IMR-90 (cell line): Measurements from ENCODE around the gene DTX3. TPM values are rescaled to one million over a fixed set of nuclear protein-coding genes. Genes with fewer than 3 reads are reported as not detected.

Experiments used
- ATAC-seq: fragments of 200-7000 bp; cut with Tn5 transposase; 2 replicates; pipeline ENCODE4 v1.9.1; 2020; ENCODE audit warnings: low read depth, mild to moderate bottlenecking, moderate library complexity
- BruUV-seq: library from RNA; stranded (reverse); fragments of 400-500 nt; replicated peaks from 2 replicates; lab custom pipeline; 2021; lab: Mats Ljungman, UMichigan
- CTCF ChIA-PET: fragments of 300-600 bp; formaldehyde crosslinking; extraction: SDS; loops from one replicate; lab custom pipeline; 2021; ENCODE audit warnings: antibody characterized with exemption; lab: Yijun Ruan, JAX
- POLR2A ChIA-PET: fragments of 300-600 bp; sonication (Branson Sonifier 250); formaldehyde crosslinking; loops from one replicate; lab custom pipeline; 2022; ENCODE audit warnings: antibody characterized with exemption; ENCODE audit not compliant: unreplicated experiment; lab: Charles Lee
- DNase-seq: peaks from one replicate; pipeline ENCODE4 v3.0.0; 2013
- H2AFZ ChIP-seq: replicated peaks from 2 replicates; pipeline ENCODE3; 2013; ENCODE audit warnings: low read length, mild to moderate bottlenecking; ENCODE audit not compliant: poor library complexity
- H2AK5ac ChIP-seq: 2 replicates; pipeline ENCODE4 v1.6.1; 2013; ENCODE audit warnings: low read depth, low read length, inconsistent platforms
- H2AK9ac ChIP-seq: replicated peaks from 2 replicates; pipeline ENCODE3; 2013; ENCODE audit warnings: mild to moderate bottlenecking, low read depth, low read length, moderate library complexity; ENCODE audit not compliant: poor library complexity
- H2BK120ac ChIP-seq: 2 replicates; pipeline ENCODE4 v1.6.1; 2013; ENCODE audit warnings: low read depth, low read length, inconsistent platforms
- H2BK15ac ChIP-seq: 3 replicates; pipeline ENCODE4 v1.6.1; 2013; ENCODE audit warnings: low read depth, low read length, inconsistent platforms
- H2BK20ac ChIP-seq: 2 replicates; pipeline ENCODE4 v1.6.1; 2013; ENCODE audit warnings: low read depth, mild to moderate bottlenecking, inconsistent platforms, low read length, moderate library complexity
- H2BK5ac ChIP-seq: 2 replicates; pipeline ENCODE4 v1.6.1; 2013; ENCODE audit warnings: mild to moderate bottlenecking, low read depth, low read length, inconsistent platforms; ENCODE audit not compliant: poor library complexity, severe bottlenecking
- H3K14ac ChIP-seq: replicated peaks from 2 replicates; pipeline ENCODE4 v1.6.1; 2013; ENCODE audit warnings: low read depth, low read length, inconsistent platforms
- H3K18ac ChIP-seq: 2 replicates; pipeline ENCODE4 v1.6.1; 2013; ENCODE audit warnings: low read depth, low read length, control low read depth
- H3K23ac ChIP-seq: 2 replicates; pipeline ENCODE4 v1.6.1; 2013; ENCODE audit warnings: low read depth, low read length, inconsistent platforms
- H3K27ac ChIP-seq: 2 replicates; pipeline ENCODE4 v1.5.1; 2013; ENCODE audit warnings: mild to moderate bottlenecking, control low read depth, low read length; ENCODE audit not compliant: insufficient read depth
- H3K27me3 ChIP-seq: 2 replicates; pipeline ENCODE4 v1.6.1; 2013; ENCODE audit warnings: low read length; ENCODE audit not compliant: control insufficient read depth, insufficient read depth
- H3K36me3 ChIP-seq: 2 replicates; pipeline ENCODE4 v1.6.1; 2013; ENCODE audit warnings: low read length, mixed read lengths; ENCODE audit not compliant: control insufficient read depth, insufficient read depth
- H3K4ac ChIP-seq: 2 replicates; pipeline ENCODE4 v1.6.1; 2013; ENCODE audit warnings: low read depth, low read length, inconsistent platforms
- H3K4me1 ChIP-seq: 2 replicates; pipeline ENCODE4 v1.6.1; 2013; ENCODE audit warnings: low read length, mixed read lengths; ENCODE audit not compliant: control insufficient read depth, insufficient read depth
- H3K4me2 ChIP-seq: 2 replicates; pipeline ENCODE4 v1.6.1; 2013; ENCODE audit warnings: low read depth, mild to moderate bottlenecking, control low read depth, low read length, moderate library complexity
- H3K4me3 ChIP-seq: 2 replicates; pipeline ENCODE4 v1.5.1; 2013; ENCODE audit warnings: low read depth, mild to moderate bottlenecking, control low read depth, low read length, moderate library complexity; ENCODE audit not compliant: insufficient read depth
- H3K56ac ChIP-seq: 2 replicates; pipeline ENCODE4 v1.6.1; 2013; ENCODE audit warnings: low read length, inconsistent platforms; ENCODE audit not compliant: insufficient read depth; ENCODE audit errors: extremely low read depth
- H3K79me1 ChIP-seq, 2 experiments: 2 replicates each; pipeline ENCODE4 v1.6.1; 2013; ENCODE audit warnings: low read length in 2 of 2, inconsistent platforms in 1 of 2, low read depth in 1 of 2
- H3K9ac ChIP-seq: 2 replicates; pipeline ENCODE4 v1.6.1; 2013; ENCODE audit warnings: low read depth, low read length, control low read depth
- H3K9me1 ChIP-seq: 2 replicates; pipeline ENCODE4 v1.6.1; 2013; ENCODE audit warnings: low read length, inconsistent platforms; ENCODE audit not compliant: insufficient read depth
- H3K9me3 ChIP-seq: 2 replicates; pipeline ENCODE4 v1.6.1; 2013; ENCODE audit warnings: low read length; ENCODE audit not compliant: control insufficient read depth, insufficient read depth
- H4K20me1 ChIP-seq: 2 replicates; pipeline ENCODE4 v1.6.1; 2013; ENCODE audit warnings: low read length, inconsistent platforms; ENCODE audit not compliant: insufficient read depth
- H4K5ac ChIP-seq: 2 replicates; pipeline ENCODE4 v1.6.1; 2013; ENCODE audit warnings: mild to moderate bottlenecking, low read depth, low read length, control low read depth
- H4K8ac ChIP-seq, 2 experiments: 2 replicates each; pipeline ENCODE4 v1.6.1; 2013; ENCODE audit warnings: low read depth in 2 of 2, low read length in 2 of 2, control low read depth in 1 of 2, inconsistent platforms in 1 of 2
- H4K91ac ChIP-seq: 2 replicates; pipeline ENCODE4 v1.6.1; 2013; ENCODE audit warnings: low read depth, low read length, inconsistent platforms; ENCODE audit not compliant: insufficient read depth
- BHLHE40 ChIP-seq: fragments of 150-350 bp; IDR thresholded peaks from 2 replicates; pipeline ENCODE4 v1.6.1; 2016; ENCODE audit warnings: mild to moderate bottlenecking, low read depth, low read length
- CEBPB ChIP-seq: IDR thresholded peaks from 2 replicates; pipeline ENCODE4 v1.6.1; 2012; ENCODE audit warnings: low read depth, low read length, improper control_type of control experiment
- CHD1 ChIP-seq: IDR thresholded peaks from 2 replicates; pipeline ENCODE4 v1.6.1; 2012; ENCODE audit warnings: low read depth, low read length, improper control_type of control experiment
- CTCF ChIP-seq: conservative IDR thresholded peaks from 2 replicates; pipeline ENCODE4 v1.5.1; 2012; ENCODE audit warnings: mild to moderate bottlenecking, low read depth, low read length, improper control_type of control experiment
- FOS ChIP-seq: fragments of 150-350 bp; IDR thresholded peaks from 2 replicates; pipeline ENCODE4 v1.6.1; 2016; ENCODE audit warnings: low read depth, low read length
- MAFK ChIP-seq: IDR thresholded peaks from 2 replicates; pipeline ENCODE4 v1.6.1; 2012; ENCODE audit warnings: low read depth, low read length, improper control_type of control experiment
- MAZ ChIP-seq: IDR thresholded peaks from 2 replicates; pipeline ENCODE4 v1.6.1; 2012; ENCODE audit warnings: low read depth, mild to moderate bottlenecking, low read length, improper control_type of control experiment, moderate library complexity, borderline replicate concordance
- MXI1 ChIP-seq: IDR thresholded peaks from 2 replicates; pipeline ENCODE4 v1.6.1; 2012; ENCODE audit warnings: low read depth, mild to moderate bottlenecking, low read length, moderate library complexity, borderline replicate concordance
- NFE2L2 ChIP-seq: fragments of 150-350 bp; IDR thresholded peaks from 2 replicates; pipeline ENCODE4 v1.6.1; 2016; ENCODE audit warnings: low read depth, mild to moderate bottlenecking, low read length
- POLR2A ChIP-seq: IDR thresholded peaks from 2 replicates; pipeline ENCODE4 v1.6.1; 2012; ENCODE audit warnings: mild to moderate bottlenecking, low read depth, low read length
- RAD21 ChIP-seq: IDR thresholded peaks from 2 replicates; pipeline ENCODE4 v1.6.1; 2012; ENCODE audit warnings: low read length, improper control_type of control experiment
- RCOR1 ChIP-seq: IDR thresholded peaks from 2 replicates; pipeline ENCODE4 v1.6.1; 2012; ENCODE audit warnings: mild to moderate bottlenecking, low read length, improper control_type of control experiment; ENCODE audit not compliant: insufficient replicate concordance
- RFX5 ChIP-seq: IDR thresholded peaks from 2 replicates; pipeline ENCODE4 v1.8.0; 2012; ENCODE audit warnings: low read depth, mild to moderate bottlenecking, low read length, moderate library complexity
- SMC3 ChIP-seq: fragments of 150-350 bp; IDR thresholded peaks from 2 replicates; pipeline ENCODE4 v1.6.1; 2016; ENCODE audit warnings: low read depth, mild to moderate bottlenecking, antibody characterized with exemption, low read length, moderate library complexity
- USF2 ChIP-seq: fragments of 150-350 bp; IDR thresholded peaks from 2 replicates; pipeline ENCODE4 v1.6.1; 2017; ENCODE audit warnings: mild to moderate bottlenecking, antibody characterized with exemption, low read length, low read depth
- WGBS, 2 experiments: methylation state at CpG; one replicate each; pipeline versions ENCODE4 v1.1.5 to v1.1.7; 2013; ENCODE audit warnings: missing lambda C conversion rate in 2 of 2; ENCODE audit not compliant: insufficient read length in 1 of 2; ENCODE audit errors: extremely low coverage in 2 of 2; 5-methylcytosine and 5-hydroxymethylcytosine counted together
- dilution Hi-C: fragments of 300-500 bp; cut with HindIII; formaldehyde crosslinking; loops from one replicate; pipeline ENCODE4 v1.14.3; 2018; ENCODE audit warnings: low sequenced_read_pairs; ENCODE audit not compliant: unreplicated experiment
- in situ Hi-C: fragments of 300-500 bp; cut with MboI; formaldehyde crosslinking; loops from 3 replicates; pipeline ENCODE4 v1.14.3; 2019; ENCODE audit warnings: low sequenced_read_pairs, inconsistent platforms, mixed read lengths
- intact Hi-C: fragments of 100-400 bp; cut with micrococcal nuclease; formaldehyde crosslinking; loops from 2 replicates; pipeline ENCODE4 v1.10.0; 2022
- polyA plus RNA-seq, 3 experiments: library from polyadenylated mRNA; depleted of rRNA; stranded (reverse); fragments of >200 nt; gene quantifications; 2 replicates each; pipeline ENCODE4 v1.2.3, GENCODE V29; 2012; ENCODE audit warnings: low replicate concordance in 1 of 3
- total RNA-seq: library from RNA; depleted of rRNA; stranded (reverse); fragments of >200 nt; gene quantifications from 2 replicates; pipeline ENCODE4 v1.2.3, GENCODE V29; 2012
- TF ChIP-seq, protein P1 (sequence below): fragments of 150-350 bp; IDR thresholded peaks from 2 replicates; pipeline ENCODE4 v1.6.1; 2016; ENCODE audit warnings: low read depth, mild to moderate bottlenecking, low read length, moderate library complexity, borderline replicate concordance

DTX3 gene
- total and polyA plus RNA-seq, 2 of the 4 experiments (the other 2 are of a cell fraction), result 2.9 to 14.6 TPM

DNA sequence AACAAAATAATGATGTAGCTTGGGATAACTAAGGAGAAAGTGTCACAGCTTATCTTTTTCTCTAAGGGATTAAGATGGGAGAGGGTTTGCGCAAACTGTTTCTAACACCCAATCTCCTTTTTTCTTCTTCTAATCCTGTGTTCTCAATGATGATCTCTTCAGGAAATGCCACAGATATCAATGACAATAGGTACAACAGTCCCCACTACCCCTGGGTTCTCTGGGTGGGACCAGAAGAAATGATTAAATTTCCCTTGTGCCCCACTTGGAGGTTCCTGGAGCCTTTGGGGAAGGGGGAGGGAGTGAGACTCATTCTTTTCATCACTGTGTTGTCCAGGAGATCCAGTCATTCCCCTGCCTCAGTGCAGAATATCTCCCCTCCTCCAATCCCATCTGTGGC lies 22.2 kb upstream of the DTX3 start:
- no peak overlapping the region for H4K5ac ChIP-seq
- no peak overlapping the region for H3K56ac ChIP-seq
- H3K27ac ChIP-seq, result no peak overlapping the region
- H3K9ac ChIP-seq, result no peak overlapping the region
- H3K9me3 ChIP-seq, result no peaks in the 10 kb centered on the region
- no TSS peak for BruUV-seq
- ChIA-PET CTCF (interaction anchor here (0.6 to 1.9 kb wide), 6 partner anchors 12 to 112 kb away, joined by 3 to 4 read pairs (median 3); partner anchors contain the start of genes ARHGEF25 and OS9), POLR2A (no interaction called here)
- intact Hi-C loops, result loop anchor here (2.0 to 5.0 kb wide), 2 partner anchors 110 to 155 kb away; partner anchors contain the start of gene AGAP2
- no peaks in the 10 kb centered on the region for H3K4me1 ChIP-seq
- no peaks in the 10 kb centered on the region for H3K79me1 ChIP-seq
- H2BK20ac ChIP-seq, result no peak overlapping the region
- DNase-seq, result no peak
- dilution Hi-C loops, result no loop called here
- H2AFZ ChIP-seq, result no peak overlapping the region
- no peaks in the 10 kb centered on the region for H3K9me1 ChIP-seq
- no CpG with 5 or more reads among the region's 1 CpG for WGBS, 2 experiments
- TF ChIP-seq MAZ (no peak), SMC3 (no peak), NFE2L2 (no peak), RAD21 (no peak), CHD1 (no peak), POLR2A (no peak), MXI1 (no peak), MAFK (no peak), RCOR1 (no peak), CTCF (no peak), FOS (no peak), BHLHE40 (no peak), USF2 (no peak), CEBPB (no peak), RFX5 (no peak)
- TF ChIP-seq, protein P1, sequence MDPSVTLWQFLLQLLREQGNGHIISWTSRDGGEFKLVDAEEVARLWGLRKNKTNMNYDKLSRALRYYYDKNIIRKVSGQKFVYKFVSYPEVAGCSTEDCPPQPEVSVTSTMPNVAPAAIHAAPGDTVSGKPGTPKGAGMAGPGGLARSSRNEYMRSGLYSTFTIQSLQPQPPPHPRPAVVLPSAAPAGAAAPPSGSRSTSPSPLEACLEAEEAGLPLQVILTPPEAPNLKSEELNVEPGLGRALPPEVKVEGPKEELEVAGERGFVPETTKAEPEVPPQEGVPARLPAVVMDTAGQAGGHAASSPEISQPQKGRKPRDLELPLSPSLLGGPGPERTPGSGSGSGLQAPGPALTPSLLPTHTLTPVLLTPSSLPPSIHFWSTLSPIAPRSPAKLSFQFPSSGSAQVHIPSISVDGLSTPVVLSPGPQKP, result no peak
- H3K4me3 ChIP-seq, result no peak overlapping the region
- H3K36me3 ChIP-seq, result no peaks in the 10 kb centered on the region
- H2BK15ac ChIP-seq, result no peak overlapping the region
- H4K91ac ChIP-seq, result no peak overlapping the region
- H2BK5ac ChIP-seq, result no peak overlapping the region
- no peak overlapping the region for H3K14ac ChIP-seq
- H3K23ac ChIP-seq, result no peak overlapping the region
- in situ Hi-C loops, result loop anchor here (5.0 to 10.0 kb wide), 2 partner anchors 40 to 152 kb away; partner anchors contain the start of gene AGAP2
- no peak overlapping the region for H3K4me2 ChIP-seq
- H2AK9ac ChIP-seq, result no peak overlapping the region
- ATAC-seq, result no peak
- H3K4ac ChIP-seq, result no peak overlapping the region
- no peak overlapping the region for H2AK5ac ChIP-seq
- H4K20me1 ChIP-seq, result no peaks in the 10 kb centered on the region
- no peak overlapping the region for H2BK120ac ChIP-seq
- H3K27me3 ChIP-seq, result peaks cover 34% of the 10 kb centered on the region
- H4K8ac ChIP-seq, result no peak overlapping the region
- no peak overlapping the region for H3K18ac ChIP-seq
